Neural crest cell (in vitro differentiated cells): ENCODE results near the gene FHIT. TPM values are rescaled to one million over a fixed set of nuclear protein-coding genes. Genes with fewer than 3 reads are reported as not detected.

Experiments
- DNase-seq: peaks from one replicate; pipeline ENCODE4 v3.0.0; 2021; ENCODE audit warnings: low read depth, mixed read lengths, low spot score
- H3K27ac Mint-ChIP-seq: one replicate; pipeline ENCODE4 v1.8.0; 2021; ENCODE audit warnings: mild to moderate bottlenecking, mixed read lengths; ENCODE audit not compliant: unreplicated experiment
- H3K27me3 Mint-ChIP-seq: 2 replicates; pipeline ENCODE4 v1.8.0; 2021; ENCODE audit warnings: low read depth, mild to moderate bottlenecking, mixed read lengths
- H3K36me3 Mint-ChIP-seq: 2 replicates; pipeline ENCODE4 v1.8.0; 2021; ENCODE audit warnings: low read depth, mild to moderate bottlenecking, mixed read lengths
- H3K4me1 Mint-ChIP-seq: 2 replicates; pipeline ENCODE4 v1.8.0; 2021; ENCODE audit warnings: mixed read lengths
- H3K4me3 Mint-ChIP-seq: one replicate; pipeline ENCODE4 v1.8.0; 2021; ENCODE audit warnings: mild to moderate bottlenecking, mixed read lengths
- H3K9me3 Mint-ChIP-seq: 2 replicates; pipeline ENCODE4 v1.8.0; 2021; ENCODE audit warnings: mixed read lengths
- CTCF ChIP-seq: fragments of 200-600 bp; sonication (generic); conservative IDR thresholded peaks from 2 replicates; pipeline ENCODE4 v1.5.0; 2021; ENCODE audit warnings: antibody characterized with exemption, mild to moderate bottlenecking
- total RNA-seq: library from RNA; stranded (reverse); gene quantifications from 2 replicates; pipeline ENCODE4 v1.2.1, GENCODE V29; 2021

Gene FHIT
- total RNA-seq, 1 donor from 2014 or later = 5.2 TPM

GRCh38 chr3:59920822-59921221 lies 1330.4 kb downstream of the FHIT start:
- H3K27me3 Mint-ChIP-seq = no peaks in the 10 kb centered on the region
- no peaks in the 10 kb centered on the region for H3K36me3 Mint-ChIP-seq
- H3K4me1 Mint-ChIP-seq = no peaks in the 10 kb centered on the region
- H3K4me3 Mint-ChIP-seq = no peak overlapping the region
- DNase-seq = no peak
- TF ChIP-seq CTCF = no peak
- H3K9me3 Mint-ChIP-seq = peaks cover 3% of the 10 kb centered on the region
- no peak overlapping the region for H3K27ac Mint-ChIP-seq

GRCh38 chr3:59919586-59919985 lies 1331.7 kb downstream of the FHIT start:
- no peak overlapping the region for H3K27ac Mint-ChIP-seq
- peaks cover 3% of the 10 kb centered on the region for H3K9me3 Mint-ChIP-seq
- H3K27me3 Mint-ChIP-seq = no peaks in the 10 kb centered on the region
- TF ChIP-seq CTCF = no peak
- H3K4me3 Mint-ChIP-seq = no peak overlapping the region
- DNase-seq = no peak
- H3K36me3 Mint-ChIP-seq = no peaks in the 10 kb centered on the region
- no peaks in the 10 kb centered on the region for H3K4me1 Mint-ChIP-seq

- no peak for TF ChIP-seq CTCF
- Mint-ChIP-seq H3K27me3 (no peaks in the 10 kb centered on the region), H3K4me3 (no peak overlapping the region), H3K9me3 (no peaks in the 10 kb centered on the region), H3K27ac (no peak overlapping the region), H3K4me1 (no peaks in the 10 kb centered on the region), H3K36me3 (no peaks in the 10 kb centered on the region)
- no peak for DNase-seq
Measured at GRCh38 chr3:59914251-59914650, 1337.0 kb downstream of the FHIT start.

GRCh38 chr3:59913645-59914044 lies 1337.6 kb downstream of the FHIT start:
- Mint-ChIP-seq H3K4me3 (no peak overlapping the region), H3K27me3 (no peaks in the 10 kb centered on the region), H3K27ac (no peak overlapping the region), H3K9me3 (no peaks in the 10 kb centered on the region), H3K4me1 (no peaks in the 10 kb centered on the region), H3K36me3 (no peaks in the 10 kb centered on the region)
- DNase-seq = no peak
- TF ChIP-seq CTCF = no peak

- no peaks in the 10 kb centered on the region for H3K4me1 Mint-ChIP-seq
- no peaks in the 10 kb centered on the region for H3K27me3 Mint-ChIP-seq
- no peaks in the 10 kb centered on the region for H3K9me3 Mint-ChIP-seq
- no peak overlapping the region for H3K4me3 Mint-ChIP-seq
- no peak overlapping the region for H3K27ac Mint-ChIP-seq
- no peak for DNase-seq
- TF ChIP-seq CTCF = no peak
- no peaks in the 10 kb centered on the region for H3K36me3 Mint-ChIP-seq
Measured at GRCh38 chr3:59908701-59909100, 1342.6 kb downstream of the FHIT start.

- DNase-seq = no peak
- no peaks in the 10 kb centered on the region for H3K27me3 Mint-ChIP-seq
- H3K27ac Mint-ChIP-seq = no peak overlapping the region
- H3K36me3 Mint-ChIP-seq = no peaks in the 10 kb centered on the region
- H3K4me3 Mint-ChIP-seq = no peak overlapping the region
- no peak for TF ChIP-seq CTCF
- H3K4me1 Mint-ChIP-seq = no peaks in the 10 kb centered on the region
- H3K9me3 Mint-ChIP-seq = no peaks in the 10 kb centered on the region
Measured at GRCh38 chr3:59908280-59908679, 1343.0 kb downstream of the FHIT start.
